Measurements from ENCODE around the gene ENTPD5. TPM values are rescaled to one million over a fixed set of nuclear protein-coding genes. Genes with fewer than 3 reads are reported as not detected.

The ENTPD5 gene
- total and polyA plus RNA-seq, 5 donors: 5.7 to 8.7 (median 7.7) TPM

DNA sequence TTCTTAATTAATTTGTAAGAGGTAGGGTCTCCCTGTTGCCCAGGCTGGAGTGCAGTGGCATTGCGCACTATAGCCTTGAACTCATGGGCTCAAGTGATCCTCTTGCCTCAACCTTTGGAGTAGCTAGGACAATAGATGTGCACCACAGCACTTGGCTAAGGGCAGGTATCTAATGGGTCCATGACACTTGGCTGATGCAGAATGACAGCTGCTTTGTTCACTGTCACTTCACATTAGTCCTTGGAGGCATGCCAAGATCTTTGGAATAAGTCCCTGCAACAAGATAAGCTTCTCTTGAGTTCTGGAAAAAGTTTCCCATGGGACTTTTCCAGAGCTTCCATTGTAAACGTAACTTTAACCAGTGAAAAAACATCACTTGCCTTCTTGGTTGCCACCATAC lies 45.6 kb downstream of the ENTPD5 start:
- ATAC-seq (no peak), DNase-seq (no peak)
- Histone ChIP-seq H3K27ac (ENCODE audit: low read length) (no peak overlapping the region), H3K27me3 (ENCODE audit: control insufficient read depth, insufficient read depth) (no peaks in the 10 kb centered on the region), H3K4me3 (ENCODE audit: low read length) (no peak overlapping the region), H3K9me3 (ENCODE audit: control insufficient read depth, low read length) (no peaks in the 10 kb centered on the region), H3K4me1 (ENCODE audit: control insufficient read depth, insufficient read depth, low read length) (peaks cover 6% of the 10 kb centered on the region)
- 53% methylated on average over 2 of the region's 2 CpGs for WGBS
- intact Hi-C loops (cut with DNase I): no loop called here

DNA sequence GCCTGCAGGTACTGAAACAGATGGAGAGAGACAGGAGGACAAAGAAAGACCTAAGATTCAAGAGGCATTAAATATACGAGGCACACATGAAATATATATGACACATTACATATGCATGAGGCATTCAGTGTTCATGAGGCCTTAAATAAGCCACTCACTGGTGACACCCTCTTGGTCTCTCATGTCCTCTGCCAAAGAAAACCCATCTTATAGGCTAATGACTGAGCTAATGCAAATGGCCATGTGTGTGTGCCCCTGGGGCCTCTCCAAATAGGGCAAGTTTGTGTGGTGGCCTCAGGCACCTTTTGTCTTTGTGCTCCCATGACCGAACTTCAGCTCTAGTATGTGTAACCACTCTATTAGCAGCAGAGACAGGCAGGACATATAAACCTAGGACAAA lies 50.2 kb downstream of the ENTPD5 start:
- H3K4me3 ChIP-seq (ENCODE audit: low read length): no peak overlapping the region
- DNase-seq (no peak), ATAC-seq (no peak)
- intact Hi-C loops (cut with DNase I): no loop called here
- H3K27ac ChIP-seq (ENCODE audit: low read length): no peak overlapping the region
- WGBS: 90% methylated on average over 2 of the region's 2 CpGs
- peaks cover 6% of the 10 kb centered on the region for H3K4me1 ChIP-seq (ENCODE audit: control insufficient read depth, insufficient read depth, low read length)
- no peaks in the 10 kb centered on the region for H3K9me3 ChIP-seq (ENCODE audit: control insufficient read depth, low read length)
- H3K27me3 ChIP-seq (ENCODE audit: control insufficient read depth, insufficient read depth): no peaks in the 10 kb centered on the region

DNA sequence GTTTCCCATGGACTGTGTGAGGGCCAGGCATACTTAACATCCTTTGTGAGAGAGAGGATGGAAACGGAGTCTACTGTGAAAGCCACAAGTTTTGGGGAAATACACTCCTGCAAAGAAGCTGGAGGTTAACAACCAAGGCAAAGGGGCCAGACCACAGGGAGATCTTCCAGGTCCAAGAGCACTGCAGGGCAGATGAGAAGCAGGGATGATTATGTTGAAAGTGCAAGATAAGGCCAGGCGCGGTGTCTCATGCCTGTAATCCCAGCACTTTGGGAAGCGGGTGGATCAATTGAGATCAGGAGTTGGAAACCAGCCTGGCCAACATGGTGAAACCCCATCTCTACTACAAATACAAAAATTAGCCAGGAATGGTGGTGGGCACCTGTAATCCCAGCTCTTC lies 53.9 kb downstream of the ENTPD5 start:
- no peak for ATAC-seq
- DNase-seq: no peak
- WGBS: 92% methylated on average over 4 of the region's 4 CpGs
- no peak overlapping the region for H3K27ac ChIP-seq (ENCODE audit: low read length)
- no peaks in the 10 kb centered on the region for H3K9me3 ChIP-seq (ENCODE audit: control insufficient read depth, low read length)
- H3K4me3 ChIP-seq (ENCODE audit: low read length): no peak overlapping the region
- H3K27me3 ChIP-seq (ENCODE audit: control insufficient read depth, insufficient read depth): no peaks in the 10 kb centered on the region
- intact Hi-C loops (cut with DNase I): no loop called here
- no peaks in the 10 kb centered on the region for H3K4me1 ChIP-seq (ENCODE audit: control insufficient read depth, insufficient read depth, low read length)

DNA sequence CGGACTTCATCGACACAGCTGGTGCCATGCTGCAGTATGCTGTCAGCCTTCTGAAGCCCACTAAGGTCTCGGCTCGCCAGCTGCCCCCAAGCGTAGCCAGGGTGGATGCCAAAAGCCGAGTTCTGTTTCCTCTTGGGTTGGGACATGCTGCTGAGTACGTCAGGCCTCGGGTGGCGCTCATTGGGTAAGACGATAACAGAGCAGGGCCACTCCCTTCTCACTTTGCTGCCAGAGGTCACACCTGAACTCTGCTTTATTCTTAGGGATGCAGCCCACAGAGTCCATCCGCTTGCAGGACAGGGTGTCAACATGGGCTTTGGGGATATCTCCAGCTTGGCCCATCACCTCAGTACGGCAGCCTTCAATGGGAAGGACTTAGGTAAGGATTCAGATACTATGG lies 57.9 kb downstream of the ENTPD5 start:
- no peaks in the 10 kb centered on the region for H3K4me1 ChIP-seq (ENCODE audit: control insufficient read depth, insufficient read depth, low read length)
- DNase-seq: no peak
- WGBS: 88% methylated on average over 12 of the region's 12 CpGs
- intact Hi-C loops (cut with DNase I): no loop called here
- H3K27ac ChIP-seq (ENCODE audit: low read length): no peak overlapping the region
- no peak overlapping the region for H3K4me3 ChIP-seq (ENCODE audit: low read length)
- ATAC-seq: no peak
- no peaks in the 10 kb centered on the region for H3K9me3 ChIP-seq (ENCODE audit: control insufficient read depth, low read length)
- no peaks in the 10 kb centered on the region for H3K27me3 ChIP-seq (ENCODE audit: control insufficient read depth, insufficient read depth)

DNA sequence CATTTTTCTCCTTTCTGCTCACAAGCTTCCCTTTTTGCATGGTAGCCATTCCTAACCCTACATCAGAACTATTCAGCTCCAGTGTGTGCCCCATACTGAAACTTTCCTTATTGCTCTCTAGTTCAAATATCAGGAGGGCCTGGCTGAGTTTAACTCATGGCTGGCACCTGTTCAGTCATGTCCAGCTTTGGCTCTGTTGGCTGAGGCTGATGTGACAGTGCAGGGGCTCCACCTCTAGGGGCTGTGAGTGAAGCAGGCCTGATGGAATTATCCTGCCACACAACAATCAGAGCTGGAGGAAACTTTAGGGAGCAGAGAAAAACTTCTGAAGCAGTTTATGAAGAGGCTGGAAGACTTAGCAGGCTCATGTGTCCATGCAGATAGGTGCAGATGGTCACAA lies 60.5 kb downstream of the ENTPD5 start:
- no peaks in the 10 kb centered on the region for H3K9me3 ChIP-seq (ENCODE audit: control insufficient read depth, low read length)
- H3K27me3 ChIP-seq (ENCODE audit: control insufficient read depth, insufficient read depth): no peaks in the 10 kb centered on the region
- ATAC-seq: no peak
- H3K4me3 ChIP-seq (ENCODE audit: low read length): no peak overlapping the region
- no peak for DNase-seq
- H3K27ac ChIP-seq (ENCODE audit: low read length): no peak overlapping the region
- no peaks in the 10 kb centered on the region for H3K4me1 ChIP-seq (ENCODE audit: control insufficient read depth, insufficient read depth, low read length)
- intact Hi-C loops (cut with DNase I): no loop called here

DNA sequence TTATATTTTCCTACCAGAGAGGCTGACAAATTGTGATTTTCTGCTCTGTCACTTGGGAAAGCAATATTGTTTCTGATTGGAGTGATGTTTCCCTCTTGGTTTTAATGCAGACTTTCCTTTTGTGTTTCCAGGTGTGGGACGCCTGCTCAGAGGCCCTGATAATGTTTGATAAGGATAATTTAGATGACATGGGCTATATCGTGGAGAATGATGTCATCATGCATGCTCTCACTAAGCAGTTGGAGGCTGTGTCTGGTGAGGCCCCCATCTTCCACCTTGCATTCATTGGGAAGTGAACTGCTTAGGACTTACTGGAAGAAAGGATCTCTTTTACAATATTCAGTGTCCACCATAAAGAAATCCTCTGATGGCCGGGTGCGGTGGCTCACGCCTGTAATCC lies 63.4 kb downstream of the ENTPD5 start:
- Histone ChIP-seq H3K27me3 (ENCODE audit: control insufficient read depth, insufficient read depth) (no peaks in the 10 kb centered on the region), H3K4me3 (ENCODE audit: low read length) (no peak overlapping the region), H3K27ac (ENCODE audit: low read length) (no peak overlapping the region), H3K9me3 (ENCODE audit: control insufficient read depth, low read length) (no peaks in the 10 kb centered on the region), H3K4me1 (ENCODE audit: control insufficient read depth, insufficient read depth, low read length) (no peaks in the 10 kb centered on the region)
- intact Hi-C loops (cut with DNase I): no loop called here
- ATAC-seq (no peak), DNase-seq (no peak)
- WGBS: 88% methylated on average over 5 of the region's 5 CpGs

DNA sequence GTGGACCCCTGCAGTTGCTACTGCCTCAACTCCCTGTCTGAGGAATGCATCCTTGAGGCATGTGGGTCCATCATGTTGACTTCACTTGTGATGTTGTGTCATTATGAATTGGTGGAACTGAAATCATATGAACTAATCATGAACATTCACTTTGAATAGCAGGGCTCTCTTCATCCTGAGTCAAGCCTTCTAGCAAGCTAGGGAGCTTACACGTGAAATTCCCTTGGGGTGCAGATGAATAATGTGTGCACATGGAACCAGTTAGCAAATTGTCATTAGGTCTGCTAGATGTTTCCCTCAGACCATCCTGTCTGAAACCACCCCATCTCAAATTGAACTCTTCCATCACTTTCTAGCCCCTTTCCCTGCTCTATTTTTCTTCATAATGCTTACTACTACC lies 65.4 kb downstream of the ENTPD5 start:
- H3K27ac ChIP-seq (ENCODE audit: low read length): no peak overlapping the region
- intact Hi-C loops (cut with DNase I): no loop called here
- no peaks in the 10 kb centered on the region for H3K27me3 ChIP-seq (ENCODE audit: control insufficient read depth, insufficient read depth)
- H3K4me3 ChIP-seq (ENCODE audit: low read length): no peak overlapping the region
- no peaks in the 10 kb centered on the region for H3K9me3 ChIP-seq (ENCODE audit: control insufficient read depth, low read length)
- 75% methylated on average over 1 of the region's 1 CpG for WGBS
- DNase-seq (no peak), ATAC-seq (no peak)
- no peaks in the 10 kb centered on the region for H3K4me1 ChIP-seq (ENCODE audit: control insufficient read depth, insufficient read depth, low read length)

DNA sequence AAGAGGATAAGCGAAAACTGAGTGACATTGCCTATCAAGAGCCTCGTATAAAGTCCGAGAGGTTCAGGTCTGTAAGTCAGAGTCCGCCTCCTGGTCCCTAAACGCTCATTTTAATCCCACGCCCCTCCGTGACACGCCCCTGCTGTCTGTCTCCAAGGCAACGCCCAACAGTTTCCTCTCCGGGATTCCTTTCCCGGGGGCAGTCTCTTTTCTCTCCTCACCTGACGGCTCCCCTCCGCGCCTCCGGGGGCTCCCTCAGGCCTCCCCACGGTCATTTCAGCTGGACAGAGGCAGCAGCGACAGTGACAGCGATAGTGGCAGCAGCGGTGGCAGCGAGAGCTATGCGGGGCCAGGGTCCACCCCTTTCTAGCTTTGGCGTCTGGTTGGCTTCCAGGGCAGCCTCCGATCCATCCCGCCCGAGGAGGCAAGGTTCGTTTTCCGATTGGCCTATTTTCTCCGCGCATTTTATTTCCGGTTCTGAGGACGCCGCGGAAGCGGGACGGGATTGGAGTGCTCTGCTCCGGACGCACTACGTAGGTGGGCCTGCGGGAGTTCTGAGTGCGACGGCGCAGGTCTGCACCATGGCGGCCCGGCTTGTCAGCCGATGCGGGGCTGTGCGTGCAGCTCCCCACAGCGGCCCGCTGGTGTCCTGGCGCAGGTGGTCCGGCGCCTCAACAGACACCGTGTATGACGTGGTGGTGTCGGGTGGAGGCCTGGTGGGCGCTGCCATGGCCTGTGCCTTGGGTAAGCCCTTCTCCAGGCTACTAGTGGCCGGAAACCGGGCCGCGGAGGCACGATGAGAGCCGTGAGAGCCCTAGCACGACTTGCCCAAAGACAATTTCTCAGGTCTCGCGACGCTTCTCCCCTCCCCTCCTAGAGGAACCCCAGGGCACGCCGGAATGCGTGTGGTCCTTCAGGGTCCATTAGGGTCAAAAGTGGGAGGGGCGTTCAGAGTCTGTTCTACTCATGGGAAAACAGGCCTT lies 69.0 kb downstream of the ENTPD5 start, which contains the start of the genes COQ6 and FAM161B:
Gene COQ6, plus strand, starts transcription at position 551 of the 983 bp plus-strand sequence. Its CDS starts 31 bp downstream, at position 582.
Gene FAM161B, minus strand, starts transcription at position 343 of the 983 bp plus-strand sequence. Its CDS starts 68 bp downstream, at position 275.
- peak within 1 kb of the TSS; percentile 57 for H3K4me3 ChIP-seq (ENCODE audit: low read length)
- WGBS: under 1% methylated on average over 70 of the region's 70 CpGs
- no peaks in the 10 kb centered on the region for H3K27me3 ChIP-seq (ENCODE audit: control insufficient read depth, insufficient read depth)
- no peaks in the 10 kb centered on the region for H3K9me3 ChIP-seq (ENCODE audit: control insufficient read depth, low read length)
- H3K4me1 ChIP-seq (ENCODE audit: control insufficient read depth, insufficient read depth, low read length): no peaks in the 10 kb centered on the region
- H3K27ac ChIP-seq (ENCODE audit: low read length): peak within 1 kb of the TSS; percentile 74
- intact Hi-C loops (cut with DNase I): no loop called here
- peak; percentile 95 to 97 (median 96) for DNase-seq
- ATAC-seq: peak; percentile 98 to 99

DNA sequence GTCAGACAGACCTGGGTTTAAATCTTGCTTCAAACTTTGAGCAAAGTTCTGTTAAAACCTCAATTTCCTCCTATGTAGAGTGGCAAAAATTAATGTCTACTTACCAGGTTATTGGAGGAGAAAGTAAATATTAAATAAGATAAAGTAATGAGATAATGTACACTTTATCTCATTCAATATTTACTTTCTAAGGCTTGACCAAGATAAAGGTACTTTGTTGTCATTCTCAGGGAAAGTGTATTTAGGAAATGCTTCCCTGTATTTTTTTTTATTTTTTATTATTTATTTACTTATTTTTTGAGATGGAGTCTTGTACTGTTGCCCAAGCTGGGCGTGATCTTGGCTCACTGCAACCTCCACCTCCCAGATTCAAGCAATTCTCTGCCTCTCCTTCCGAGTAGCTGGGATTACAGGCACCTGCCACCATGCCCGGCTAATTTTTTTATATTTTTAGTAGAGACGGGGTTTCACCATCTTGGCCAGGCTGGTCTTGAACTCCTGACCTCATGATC lies 73.9 kb downstream of the ENTPD5 start:
- no peak overlapping the region for H3K27ac ChIP-seq (ENCODE audit: low read length)
- no peak for ATAC-seq
- H3K9me3 ChIP-seq (ENCODE audit: control insufficient read depth, low read length): no peaks in the 10 kb centered on the region
- WGBS: 89% methylated on average over 4 of the region's 4 CpGs
- no peaks in the 10 kb centered on the region for H3K4me1 ChIP-seq (ENCODE audit: control insufficient read depth, insufficient read depth, low read length)
- intact Hi-C loops (cut with DNase I): no loop called here
- DNase-seq: no peak
- no peak overlapping the region for H3K4me3 ChIP-seq (ENCODE audit: low read length)
- H3K27me3 ChIP-seq (ENCODE audit: control insufficient read depth, insufficient read depth): no peaks in the 10 kb centered on the region

DNA sequence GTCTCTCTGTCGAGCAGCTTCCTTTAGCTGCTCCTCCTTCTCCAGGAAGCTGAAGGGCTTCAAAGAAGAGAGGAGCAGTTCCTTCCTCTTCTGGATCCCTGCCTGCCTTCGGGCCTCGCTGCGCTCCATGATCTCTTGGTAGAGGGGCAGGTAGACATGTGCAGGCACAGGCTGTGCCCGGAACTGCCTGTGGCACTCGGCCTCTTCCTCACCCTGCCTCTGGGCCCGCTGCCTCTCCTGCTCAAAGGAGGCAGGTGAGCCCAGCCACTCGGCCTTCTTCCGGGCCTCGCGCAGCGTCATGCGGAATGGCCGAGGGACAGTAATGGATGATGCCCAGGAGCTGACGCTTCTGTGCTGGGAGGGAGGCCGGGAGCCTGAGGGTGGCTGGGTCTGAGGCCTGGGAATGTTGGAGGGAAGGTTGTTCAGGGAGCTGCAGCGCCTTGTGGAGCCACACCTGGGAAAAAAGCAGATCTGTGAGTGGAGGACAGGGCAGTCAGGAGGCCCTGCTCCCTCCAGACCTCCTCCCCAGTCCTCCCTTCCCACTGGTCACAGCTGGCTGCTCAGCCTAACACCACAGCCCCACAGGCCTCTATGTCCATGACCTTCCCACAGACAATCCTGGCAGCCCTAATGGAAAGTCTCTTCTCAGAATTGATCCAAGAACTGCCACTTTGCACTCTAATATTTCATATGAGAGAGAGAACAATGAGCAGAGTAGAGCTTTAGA lies 74.5 kb downstream of the ENTPD5 start:
- H3K9me3 ChIP-seq (ENCODE audit: control insufficient read depth, low read length): no peaks in the 10 kb centered on the region
- 85% methylated on average over 17 of the region's 17 CpGs for WGBS
- H3K4me1 ChIP-seq (ENCODE audit: control insufficient read depth, insufficient read depth, low read length): no peaks in the 10 kb centered on the region
- intact Hi-C loops (cut with DNase I): no loop called here
- H3K27me3 ChIP-seq (ENCODE audit: control insufficient read depth, insufficient read depth): no peaks in the 10 kb centered on the region
- no peak overlapping the region for H3K4me3 ChIP-seq (ENCODE audit: low read length)
- ATAC-seq: no peak
- DNase-seq: no peak
- H3K27ac ChIP-seq (ENCODE audit: low read length): no peak overlapping the region

DNA sequence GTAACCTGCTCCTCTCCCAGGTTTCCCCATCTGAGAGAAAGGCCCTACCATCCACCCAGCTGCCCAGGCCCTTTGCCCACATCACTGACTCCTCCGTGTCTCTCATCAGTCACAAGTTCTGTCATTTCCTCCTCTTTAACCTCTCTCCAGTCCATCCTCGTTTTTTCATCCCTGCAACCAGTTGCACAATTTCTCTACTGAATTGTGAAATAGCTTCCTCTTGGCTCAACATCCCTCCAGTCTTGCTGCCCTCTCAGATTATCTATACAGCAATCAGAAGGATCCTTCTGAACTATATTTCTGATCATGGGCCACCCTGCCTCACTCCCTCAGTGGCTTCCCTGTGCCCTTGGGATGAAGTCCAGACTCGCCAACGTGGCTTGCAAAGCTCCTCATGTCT lies 76.0 kb downstream of the ENTPD5 start:
- ATAC-seq (peak; percentile 32 to 45), DNase-seq (no peak)
- Histone ChIP-seq H3K27me3 (ENCODE audit: control insufficient read depth, insufficient read depth) (no peaks in the 10 kb centered on the region), H3K27ac (ENCODE audit: low read length) (no peak overlapping the region), H3K9me3 (ENCODE audit: control insufficient read depth, low read length) (no peaks in the 10 kb centered on the region), H3K4me1 (ENCODE audit: control insufficient read depth, insufficient read depth, low read length) (no peaks in the 10 kb centered on the region), H3K4me3 (ENCODE audit: low read length) (no peak overlapping the region)
- WGBS: 47% methylated on average over 4 of the region's 4 CpGs
- intact Hi-C loops (cut with DNase I): no loop called here

All from right cardiac atrium (tissue), 5 donors.